ENCODE measurements around the gene FES. TPM values are rescaled to one million over a fixed set of nuclear protein-coding genes. Genes with fewer than 3 reads are reported as not detected.

The FES gene
- total RNA-seq, 4 donors from 2014 or later = 62.0 to 183 (median 72.1) TPM

DNA sequence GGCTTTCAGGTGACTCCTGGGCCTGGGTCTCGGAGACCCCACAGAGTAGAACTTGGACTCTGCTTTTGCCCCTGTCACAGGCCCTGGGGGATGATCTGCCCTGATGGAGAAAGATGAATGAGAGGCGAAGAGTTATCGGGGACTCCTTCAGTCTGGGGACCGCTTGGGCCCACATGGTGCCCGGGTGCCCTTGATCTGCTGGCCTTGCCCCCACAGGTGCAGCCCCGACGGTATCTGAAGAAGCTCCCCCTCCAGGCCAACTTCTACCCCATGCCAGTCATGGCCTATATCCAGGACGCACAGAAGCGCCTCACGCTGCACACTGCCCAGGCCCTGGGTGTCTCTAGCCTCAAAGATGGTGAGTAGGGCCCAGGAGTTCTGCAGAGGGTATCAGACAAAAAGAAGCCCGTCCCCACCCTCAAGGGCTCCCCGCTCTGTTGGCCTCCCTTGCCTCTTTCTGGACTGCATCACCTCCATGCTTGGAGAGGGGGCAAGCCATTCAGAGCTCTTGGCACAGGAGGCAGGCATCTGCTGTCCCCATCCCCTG is 29.2 kb downstream of the FES start:
- H3K27ac ChIP-seq = no peak overlapping the region
- TF ChIP-seq EP300 (IDR thresholded peaks at IDR 0.05) (no peak), POLR2A (IDR thresholded peaks at IDR 0.05) (no peak)
- TF ChIP-seq, protein P1, sequence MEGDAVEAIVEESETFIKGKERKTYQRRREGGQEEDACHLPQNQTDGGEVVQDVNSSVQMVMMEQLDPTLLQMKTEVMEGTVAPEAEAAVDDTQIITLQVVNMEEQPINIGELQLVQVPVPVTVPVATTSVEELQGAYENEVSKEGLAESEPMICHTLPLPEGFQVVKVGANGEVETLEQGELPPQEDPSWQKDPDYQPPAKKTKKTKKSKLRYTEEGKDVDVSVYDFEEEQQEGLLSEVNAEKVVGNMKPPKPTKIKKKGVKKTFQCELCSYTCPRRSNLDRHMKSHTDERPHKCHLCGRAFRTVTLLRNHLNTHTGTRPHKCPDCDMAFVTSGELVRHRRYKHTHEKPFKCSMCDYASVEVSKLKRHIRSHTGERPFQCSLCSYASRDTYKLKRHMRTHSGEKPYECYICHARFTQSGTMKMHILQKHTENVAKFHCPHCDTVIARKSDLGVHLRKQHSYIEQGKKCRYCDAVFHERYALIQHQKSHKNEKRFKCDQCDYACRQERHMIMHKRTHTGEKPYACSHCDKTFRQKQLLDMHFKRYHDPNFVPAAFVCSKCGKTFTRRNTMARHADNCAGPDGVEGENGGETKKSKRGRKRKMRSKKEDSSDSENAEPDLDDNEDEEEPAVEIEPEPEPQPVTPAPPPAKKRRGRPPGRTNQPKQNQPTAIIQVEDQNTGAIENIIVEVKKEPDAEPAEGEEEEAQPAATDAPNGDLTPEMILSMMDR (IDR thresholded peaks at IDR 0.05) = no peak
- H3K27me3 ChIP-seq = no peaks in the 10 kb centered on the region
- peaks cover 15 to 95% (median 41%) of the 10 kb centered on the region in 3 donors for H3K36me3 ChIP-seq
- WGBS, 2 donors = 91 to 93% methylated on average over 12 of the region's 12 CpGs
- no peak overlapping the region for H3K4me3 ChIP-seq
- H3K4me1 ChIP-seq = peaks cover 0 to 23% (median 11%) of the 10 kb centered on the region in 4 donors
- no peaks in the 10 kb centered on the region for H3K9me3 ChIP-seq
- DNase-seq (ENCODE audit: low spot score in 2 of 2) = no peak

DNA sequence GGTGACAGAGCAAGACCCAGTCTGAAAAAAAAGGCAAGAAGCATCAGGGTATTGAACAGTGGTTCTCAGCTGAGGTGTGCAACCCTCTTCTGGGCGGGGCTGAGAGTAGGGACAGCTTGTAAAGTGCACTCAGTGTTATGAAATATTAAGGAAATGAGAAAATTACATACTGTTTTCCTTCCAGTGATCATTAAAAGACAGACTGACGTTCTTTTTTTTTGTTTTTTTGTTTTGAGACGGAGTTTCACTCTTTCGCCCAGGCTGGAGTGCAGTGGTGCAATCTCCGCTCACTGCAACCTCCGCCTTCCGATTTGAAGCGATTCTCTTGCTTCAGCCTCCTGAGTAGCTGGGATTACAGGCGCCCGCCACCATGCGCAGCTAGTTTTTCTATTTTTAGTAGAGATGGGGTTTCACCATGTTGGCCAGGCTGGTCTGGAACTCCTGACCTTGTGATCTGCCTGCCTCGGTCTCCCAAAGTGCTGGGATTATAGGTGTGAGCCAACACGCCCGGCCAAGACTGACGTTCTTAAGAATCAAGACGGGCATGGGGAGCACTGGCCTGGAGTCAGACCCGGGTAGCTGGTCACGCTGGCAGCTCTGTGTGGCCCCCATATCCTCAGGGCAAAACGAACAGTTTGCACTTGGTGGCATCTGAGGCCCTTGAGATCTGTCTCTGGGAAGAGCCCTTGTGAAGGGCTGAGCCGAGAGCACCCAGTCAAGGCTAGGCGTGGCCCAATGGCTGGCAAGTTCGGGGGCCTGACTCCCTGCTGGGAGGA is 30.2 kb downstream of the FES start:
- Histone ChIP-seq H3K27me3 (no peaks in the 10 kb centered on the region), H3K27ac (peak overlapping the region in 2 of 4 donors; percentile 20 to 50), H3K4me3 (no peak overlapping the region), H3K9me3 (no peaks in the 10 kb centered on the region), H3K4me1 (peaks cover 0 to 12% (median 2%) of the 10 kb centered on the region in 4 donors), H3K36me3 (peaks cover 16 to 100% (median 49%) of the 10 kb centered on the region in 3 donors)
- TF ChIP-seq POLR2A (IDR thresholded peaks at IDR 0.05) (no peak), EP300 (IDR thresholded peaks at IDR 0.05) (no peak)
- TF ChIP-seq, protein P1 (IDR thresholded peaks at IDR 0.05) = no peak
- WGBS, 2 donors = 88% methylated on average over 21 to 22 of the region's 22 CpGs
- no peak for DNase-seq (ENCODE audit: low spot score in 2 of 2)

DNA sequence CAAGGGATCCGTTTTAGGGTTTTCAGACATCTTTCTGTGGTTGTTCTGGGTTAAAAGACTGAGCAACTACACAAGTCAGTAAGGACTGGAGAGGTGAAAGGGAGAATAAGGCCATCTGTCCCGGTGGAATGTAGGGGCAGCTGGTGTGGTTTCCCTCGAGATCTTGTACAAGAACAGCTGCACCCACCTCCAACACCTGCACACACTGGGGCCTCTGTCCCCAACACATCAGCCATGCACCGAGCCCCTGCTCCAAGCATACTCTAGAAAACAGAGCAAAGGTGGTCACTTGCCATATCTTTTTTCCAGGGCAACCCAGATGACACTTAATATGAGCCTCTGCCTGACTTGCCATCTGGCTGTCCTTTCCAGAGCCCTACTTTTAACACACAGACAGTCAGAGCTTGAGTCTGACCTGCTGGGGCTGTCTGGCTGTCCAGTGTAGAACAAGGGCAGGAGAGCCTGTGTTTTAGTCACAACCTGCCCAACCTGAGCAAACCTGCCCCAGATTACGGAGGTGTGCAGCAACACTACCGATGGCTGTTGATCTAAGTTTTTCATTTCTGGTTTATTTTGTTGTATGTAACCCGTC is 31.0 kb downstream of the FES start:
- peaks cover 0 to 4% (median 0%) of the 10 kb centered on the region in 4 donors for H3K4me1 ChIP-seq
- DNase-seq (ENCODE audit: low spot score in 2 of 2) = no peak
- peaks cover 19 to 100% (median 41%) of the 10 kb centered on the region in 3 donors for H3K36me3 ChIP-seq
- TF ChIP-seq, protein P1 (IDR thresholded peaks at IDR 0.05) = no peak
- TF ChIP-seq EP300 (IDR thresholded peaks at IDR 0.05) (no peak), POLR2A (IDR thresholded peaks at IDR 0.05) (no peak)
- no peaks in the 10 kb centered on the region for H3K9me3 ChIP-seq
- H3K4me3 ChIP-seq = no peak overlapping the region
- WGBS, 2 donors = 70 to 71% methylated on average over 7 of the region's 7 CpGs
- H3K27me3 ChIP-seq = no peaks in the 10 kb centered on the region
- peak overlapping the region in 2 of 4 donors; percentile 7 to 20 for H3K27ac ChIP-seq

DNA sequence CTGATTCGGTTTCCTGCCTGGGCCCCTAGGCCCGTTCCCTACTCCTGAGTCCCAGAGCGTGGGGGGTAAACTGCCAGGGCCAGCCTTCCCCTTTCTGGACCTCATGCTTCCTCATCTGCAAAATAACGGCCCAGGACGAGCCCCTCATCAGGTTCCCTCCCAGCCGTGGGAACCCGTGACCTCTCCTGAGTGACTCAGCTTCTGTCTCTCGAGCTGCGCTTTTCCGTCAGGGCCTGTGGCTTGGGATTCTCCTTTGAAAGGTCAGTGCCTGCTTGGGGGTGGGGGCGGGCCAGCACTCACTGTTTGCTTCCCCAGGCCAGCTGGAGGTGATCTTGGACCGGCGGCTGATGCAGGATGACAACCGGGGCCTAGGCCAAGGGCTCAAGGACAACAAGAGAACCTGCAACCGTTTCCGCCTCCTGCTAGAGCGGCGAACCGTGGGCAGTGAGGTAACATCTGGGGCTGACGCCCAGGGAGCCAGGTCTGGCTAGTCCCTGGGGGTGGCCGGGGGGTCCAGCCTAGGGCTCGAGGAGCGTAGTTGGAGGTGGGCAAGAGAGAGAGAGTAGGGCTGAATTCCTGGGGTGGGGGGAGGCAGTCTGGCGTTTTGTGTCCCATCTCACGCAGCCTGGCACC is 31.6 kb downstream of the FES start:
- H3K9me3 ChIP-seq = no peaks in the 10 kb centered on the region
- peaks cover 18 to 100% (median 35%) of the 10 kb centered on the region in 3 donors for H3K36me3 ChIP-seq
- no peak overlapping the region for H3K4me3 ChIP-seq
- 71 to 73% methylated on average over 18 to 25 of the region's 25 CpGs for WGBS, 2 donors
- peak overlapping the region in 1 of 4 donors; percentile 28 for H3K27ac ChIP-seq
- DNase-seq (ENCODE audit: low spot score in 2 of 2) = no peak
- no peaks in the 10 kb centered on the region for H3K27me3 ChIP-seq
- TF ChIP-seq, protein P1 (IDR thresholded peaks at IDR 0.05) = no peak
- TF ChIP-seq EP300 (IDR thresholded peaks at IDR 0.05) (no peak), POLR2A (IDR thresholded peaks at IDR 0.05) (no peak)
- H3K4me1 ChIP-seq = peaks cover 0 to 4% (median 0%) of the 10 kb centered on the region in 4 donors

All from tibial nerve (tissue), 4 donors.